HCT116 (cell line): ENCODE results near the gene C6orf62.
"Not testable (repeated sequence)": the region's sequence is repeated elsewhere in the genome, so short reads cannot be mapped to it uniquely, and the experiment has no call there.

Experiments used
- CTCF ChIP-seq, 3 experiments: fragments of 200-600 bp in 1 of 3; sonication (generic) in 1 of 3; IDR thresholded peaks in 2 of 3; conservative IDR thresholded peaks in 1 of 3; 2 replicates each; pipeline ENCODE4 v1.5.1; 2012 to 2017; ENCODE audit warnings: low read depth in 2 of 3, low read length in 2 of 3, antibody characterized with exemption in 1 of 3, borderline replicate concordance in 1 of 3, control low read depth in 1 of 3, mild to moderate bottlenecking in 1 of 3, mixed read lengths in 1 of 3, mixed run types in 1 of 3, moderate library complexity in 1 of 3; ENCODE audit not compliant: insufficient read depth in 1 of 3
- EGR1 ChIP-seq: IDR thresholded peaks from 2 replicates; pipeline ENCODE4 v1.6.1; 2012; ENCODE audit warnings: low read depth
- EZH2 ChIP-seq: fragments of 200-600 bp; sonication (generic); IDR thresholded peaks from 2 replicates; pipeline ENCODE4 v1.6.1; 2017; ENCODE audit warnings: antibody characterized with exemption, mixed run types
- POLR2A ChIP-seq: IDR thresholded peaks from 2 replicates; pipeline ENCODE4 v1.7.0; 2011; ENCODE audit warnings: borderline replicate concordance; ENCODE audit not compliant: insufficient read depth, insufficient read length; ENCODE audit errors: extremely low read depth
- POLR2AphosphoS5 ChIP-seq: IDR thresholded peaks from 2 replicates; pipeline ENCODE4 v1.6.1; 2011; ENCODE audit warnings: mild to moderate bottlenecking, low read depth, low read length, moderate library complexity
- RAD21 ChIP-seq: IDR thresholded peaks from 2 replicates; pipeline ENCODE4 v1.6.1; 2012; ENCODE audit warnings: low read depth, mild to moderate bottlenecking
- REST ChIP-seq: IDR thresholded peaks from 2 replicates; pipeline ENCODE4 v1.6.1; 2012; ENCODE audit warnings: low read depth
- TCF7L2 ChIP-seq: IDR thresholded peaks from 2 replicates; pipeline ENCODE4 v1.7.0; 2011; ENCODE audit warnings: borderline replicate concordance, inconsistent platforms; ENCODE audit not compliant: insufficient read depth, insufficient read length; ENCODE audit errors: extremely low read depth
- ZNF274 ChIP-seq: fragments of 200-500 bp; sonication (Bioruptor generic); IDR thresholded peaks from 2 replicates; pipeline ENCODE4 v1.6.1; 2014; ENCODE audit warnings: mild to moderate bottlenecking, low read depth, low read length, inconsistent platforms

- TF ChIP-seq POLR2A; CTCF (IDR thresholded peaks at IDR 0.05 in 2 of 3, conservative IDR thresholded peaks at IDR 0.05 in 1 of 3; ENCODE audit: borderline replicate concordance in 1 of 3, insufficient read depth in 1 of 3, low read depth in 2 of 3, low read length in 2 of 3); TCF7L2; POLR2AphosphoS5; EZH2; EGR1; REST; ZNF274; RAD21: not testable (repeated sequence)
These were observed 57.2 kb downstream of the C6orf62 start for GRCh38 chr6:24661759-24662158.
